Epithelial cell of prostate (primary cell): ENCODE results near the gene CYGB.

Source experiments
- DNase-seq: peaks from one replicate; pipeline ENCODE4 v3.0.0-alpha.2; 2011; ENCODE audit warnings: low read depth, low spot score
- H3K27ac ChIP-seq: fragments of 450-650 bp; 2 replicates; pipeline ENCODE4 v1.5.1; 2017; ENCODE audit warnings: mild to moderate bottlenecking

The CYGB gene

DNA sequence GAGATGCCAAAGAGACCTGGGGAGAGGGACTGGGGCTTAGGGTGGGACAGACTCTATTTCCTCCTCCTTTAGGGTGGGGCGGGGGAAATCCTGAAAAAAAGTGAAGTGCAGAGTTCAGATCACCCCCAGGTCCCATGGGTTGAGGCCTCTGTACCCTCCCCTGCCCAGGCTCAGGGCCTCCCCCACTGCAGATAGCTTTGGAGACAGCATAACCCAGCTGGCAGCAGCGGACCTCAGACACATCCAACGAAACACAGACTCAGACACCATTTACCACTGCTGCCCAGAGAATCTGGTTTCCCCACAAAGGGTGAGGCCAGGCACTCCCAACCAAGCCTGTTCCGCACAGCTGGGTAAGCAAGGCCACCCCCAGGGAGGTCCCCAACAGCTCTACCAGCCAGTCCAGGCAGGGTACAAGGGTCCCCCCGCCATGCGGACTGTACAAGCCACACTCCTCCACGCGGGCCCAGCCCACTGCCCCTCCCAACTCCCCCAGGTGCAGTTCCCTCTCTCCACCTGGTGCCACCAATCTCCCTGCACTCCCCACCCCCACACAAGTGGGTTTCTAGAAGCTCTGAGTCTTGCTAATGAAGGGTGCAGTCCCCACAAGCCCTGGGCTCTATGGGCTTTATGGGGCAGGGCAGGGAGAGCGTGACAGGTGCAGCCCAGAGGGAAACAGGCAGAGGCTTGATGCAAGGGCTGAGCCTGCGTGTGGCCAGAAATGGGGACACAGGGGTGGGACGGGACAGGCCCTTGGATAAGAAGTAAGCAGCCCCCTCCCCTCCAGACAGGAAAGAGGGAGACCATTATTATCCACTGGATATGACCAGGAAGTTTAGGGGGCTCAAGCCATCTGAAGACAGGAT lies 45.2 kb downstream of the CYGB start:
- DNase-seq: no peak
- H3K27ac ChIP-seq: peak overlapping the region; percentile 33

DNA sequence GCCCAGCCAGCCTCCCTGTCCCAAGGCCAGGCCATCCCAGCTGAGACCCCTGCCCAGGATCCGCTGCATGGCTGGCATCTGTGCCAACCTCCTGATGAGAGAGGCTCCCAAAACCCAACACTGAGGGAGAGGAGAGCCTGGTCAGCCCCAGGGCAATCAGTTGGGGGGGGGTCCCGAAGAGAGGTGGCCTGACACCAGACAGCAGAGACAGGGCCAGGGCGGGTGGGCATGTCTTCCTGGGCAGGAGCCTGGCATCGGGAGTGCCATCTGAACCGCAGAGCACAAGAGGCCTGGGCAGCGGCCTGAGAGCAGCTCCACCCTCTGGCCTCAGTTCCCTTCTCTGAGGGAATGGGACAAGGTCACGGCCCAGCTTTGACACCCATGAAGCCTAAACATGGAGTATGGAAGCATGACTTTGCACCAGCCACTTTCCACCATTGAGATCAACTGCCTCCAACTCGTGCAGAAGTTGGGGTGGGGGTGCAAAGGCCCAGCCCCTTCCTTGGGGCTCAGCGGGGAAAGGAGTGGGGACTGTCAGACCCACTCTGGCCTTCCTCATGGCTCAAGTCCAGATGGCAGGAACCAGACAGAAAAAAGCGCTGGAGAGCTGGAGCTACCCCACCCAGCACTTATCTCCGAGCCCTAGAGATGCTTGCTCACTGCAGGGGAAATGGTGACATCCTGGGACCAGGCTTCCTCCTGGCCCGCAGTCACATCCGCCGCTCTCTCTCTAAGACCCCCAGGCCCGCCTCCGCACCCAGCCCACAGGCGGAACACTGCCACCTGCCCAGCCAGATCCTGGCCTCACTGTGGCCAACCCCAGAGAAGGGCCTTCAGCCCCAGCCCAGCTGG lies 46.0 kb downstream of the CYGB start:
- no peak overlapping the region for H3K27ac ChIP-seq
- no peak for DNase-seq

- H3K27ac ChIP-seq: no peak overlapping the region
- no peak for DNase-seq
Observed at GRCh38 chr17:76490112-76490710, 47.3 kb downstream of the CYGB start.

- no peak overlapping the region for H3K27ac ChIP-seq
- DNase-seq: no peak
Observed at GRCh38 chr17:76487451-76488192, 49.9 kb downstream of the CYGB start.

- peak overlapping the region; percentile 22 for H3K27ac ChIP-seq
- DNase-seq: no peak
Observed at GRCh38 chr17:76485569-76485968, 51.9 kb downstream of the CYGB start.

- no peak for DNase-seq
- H3K27ac ChIP-seq: no peak overlapping the region
Observed at GRCh38 chr17:76484228-76484725, 53.2 kb downstream of the CYGB start.

- no peak overlapping the region for H3K27ac ChIP-seq
- DNase-seq: no peak
Observed at GRCh38 chr17:76481071-76481655, 56.3 kb downstream of the CYGB start.

- DNase-seq: no peak
- H3K27ac ChIP-seq: no peak overlapping the region
Observed at GRCh38 chr17:76480632-76481031, 56.9 kb downstream of the CYGB start.

DNA sequence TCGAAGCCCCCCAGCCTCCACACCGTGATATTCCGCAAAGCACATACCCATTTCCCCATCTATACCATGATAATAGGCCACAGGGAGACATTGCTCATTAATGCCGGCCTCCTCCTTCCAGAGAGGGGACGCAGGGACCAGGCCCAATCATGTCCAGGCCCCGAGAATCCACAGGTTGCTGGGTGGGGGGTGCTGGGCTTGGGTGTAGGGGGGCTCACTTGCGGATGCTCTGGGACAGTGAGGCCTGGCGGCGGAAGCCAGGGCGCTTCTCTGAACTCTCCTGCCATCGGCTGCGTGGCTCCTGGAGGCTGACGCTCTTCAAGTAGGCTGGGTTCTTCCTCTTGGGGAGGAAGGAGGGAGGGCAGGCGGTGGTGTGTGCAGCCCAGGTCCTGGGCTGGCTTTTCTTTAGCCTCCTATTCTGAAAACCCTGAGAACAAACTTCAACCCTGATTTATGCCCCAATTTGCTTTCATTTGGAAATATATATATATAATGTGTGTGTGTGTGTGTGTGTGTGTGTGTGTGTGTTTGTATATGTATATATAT lies 57.9 kb downstream of the CYGB start:
- DNase-seq: no peak

GRCh38 chr17:76478730-76479514 lies 58.6 kb downstream of the CYGB start:
- no peak overlapping the region for H3K27ac ChIP-seq
- no peak for DNase-seq

More for the DNA sequence above, 57.9 kb downstream of the CYGB start:
- H3K27ac ChIP-seq: no peak overlapping the region

GRCh38 chr17:76478097-76478496 lies 59.4 kb downstream of the CYGB start:
- no peak for DNase-seq
- no peak overlapping the region for H3K27ac ChIP-seq

DNA sequence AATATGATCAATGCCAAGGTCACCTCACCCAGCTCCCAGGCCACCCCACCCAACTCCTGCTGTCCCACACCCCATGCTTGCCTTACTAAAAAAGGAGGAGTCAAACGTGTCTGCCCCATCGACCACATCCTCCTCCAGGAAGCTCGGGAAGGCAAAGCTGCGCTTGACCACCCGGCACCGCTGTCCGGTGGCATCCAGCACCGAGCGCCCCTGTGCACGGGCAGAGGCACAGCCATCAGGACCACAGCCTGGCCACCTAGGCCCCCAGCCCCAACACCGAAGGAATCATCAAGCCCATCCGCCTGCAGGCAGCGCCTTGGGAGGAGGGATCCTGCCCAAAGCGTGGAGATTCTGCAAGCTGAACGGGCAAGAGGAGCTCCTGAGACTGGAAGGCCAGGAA lies 59.9 kb downstream of the CYGB start:
- H3K27ac ChIP-seq: no peak overlapping the region
- no peak for DNase-seq
